Midbrain (tissue), 1 donor: ENCODE results near the gene GSTP1.

Experiments used
- DNase-seq: peaks from one replicate; lab custom pipeline; 2025; lab: John Stamatoyannopoulos, UW

The GSTP1 gene

DNA sequence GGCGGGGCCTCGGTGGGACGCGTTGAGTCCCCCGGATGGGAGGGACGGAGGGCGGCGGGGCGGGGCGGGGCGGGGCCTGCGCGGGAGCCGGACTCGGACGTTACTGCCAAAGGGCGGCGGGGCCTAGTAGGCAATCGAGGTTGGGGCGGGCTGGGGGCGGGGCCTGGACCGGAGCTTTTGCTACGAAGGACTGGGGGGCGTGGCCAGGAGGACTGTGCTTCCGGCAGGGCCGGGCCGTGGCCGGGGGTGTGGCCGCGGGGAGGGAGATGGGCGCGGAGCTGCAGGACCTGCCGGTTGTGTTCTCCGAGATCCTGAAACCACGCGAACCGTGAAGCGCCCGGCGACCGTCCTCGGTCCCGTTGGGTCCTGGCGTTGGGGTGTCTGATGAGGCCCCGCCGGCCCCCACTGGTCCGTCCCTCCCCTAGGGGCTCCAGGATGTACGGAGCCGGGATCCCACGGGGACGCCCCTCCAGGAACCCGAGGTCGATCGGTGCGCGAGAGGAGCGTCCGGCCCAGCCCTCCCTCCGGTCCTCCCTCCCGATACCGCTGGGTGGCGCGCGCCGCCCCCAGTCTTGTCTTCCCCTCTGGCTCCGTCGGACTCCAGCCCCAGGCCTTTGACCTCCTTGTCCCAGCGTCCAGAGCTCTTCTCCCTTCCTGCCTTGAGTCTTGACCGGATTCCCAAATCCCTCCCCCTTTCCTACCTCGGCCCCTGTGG, 46.8 kb downstream of the GSTP1 start:
- peak; percentile 97 for DNase-seq

DNA sequence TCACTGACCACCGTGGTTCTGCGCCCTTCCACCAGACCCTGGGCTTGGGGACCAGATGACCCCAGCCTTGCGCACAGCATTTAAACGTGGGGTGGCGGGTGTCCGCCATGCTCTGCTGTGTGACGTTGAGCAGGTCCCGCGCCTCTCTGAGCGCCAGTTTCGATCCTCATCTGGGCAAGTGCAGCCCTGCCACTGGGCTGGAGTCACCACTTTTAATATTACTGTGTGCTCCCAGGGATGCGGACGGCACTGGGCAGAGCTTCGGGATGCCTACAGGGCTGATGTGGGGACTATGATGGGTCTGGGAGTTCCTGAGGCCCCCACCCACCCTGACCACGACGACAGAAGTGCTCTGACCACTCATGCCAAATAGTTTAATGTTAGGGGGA, 47.3 kb downstream of the GSTP1 start:
- DNase-seq, result no peak

DNA sequence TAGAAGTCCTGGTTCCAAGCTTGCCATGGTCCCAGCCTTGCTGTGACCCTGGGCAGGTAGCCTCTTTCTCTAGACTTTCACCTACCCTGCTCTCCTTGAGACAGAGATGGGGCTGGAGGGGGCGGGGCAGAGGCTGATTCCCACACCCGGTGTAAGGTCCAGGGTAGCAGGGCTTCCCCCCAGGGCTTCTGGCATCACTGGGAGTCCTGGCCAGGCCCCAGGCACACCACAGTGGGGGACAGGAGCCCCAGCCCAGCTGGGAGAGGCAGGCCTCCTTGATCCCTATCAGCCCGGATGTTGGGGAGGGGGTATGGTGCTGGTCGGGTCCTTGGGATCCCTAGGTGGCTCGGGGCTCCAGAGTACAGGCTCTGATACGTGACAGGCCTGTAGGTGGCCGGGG, 47.8 kb downstream of the GSTP1 start:
- no peak for DNase-seq

DNA sequence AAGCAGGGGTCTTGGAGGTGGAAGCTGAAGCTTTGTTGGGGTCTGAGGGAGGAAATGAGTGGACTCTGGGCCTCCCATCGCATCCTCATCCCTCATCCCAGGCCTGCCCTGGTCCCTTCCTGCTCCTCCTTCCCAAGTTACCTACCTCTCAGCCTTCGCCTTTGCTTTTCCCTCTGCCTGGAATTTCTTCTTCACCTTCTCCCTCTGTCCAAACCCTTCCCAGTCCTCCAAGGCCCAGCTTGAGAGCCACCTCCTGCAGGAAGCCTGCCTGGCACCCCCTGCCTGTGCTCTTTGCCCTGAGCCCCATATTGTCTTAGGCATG, 48.2 kb downstream of the GSTP1 start:
- no peak for DNase-seq

DNA sequence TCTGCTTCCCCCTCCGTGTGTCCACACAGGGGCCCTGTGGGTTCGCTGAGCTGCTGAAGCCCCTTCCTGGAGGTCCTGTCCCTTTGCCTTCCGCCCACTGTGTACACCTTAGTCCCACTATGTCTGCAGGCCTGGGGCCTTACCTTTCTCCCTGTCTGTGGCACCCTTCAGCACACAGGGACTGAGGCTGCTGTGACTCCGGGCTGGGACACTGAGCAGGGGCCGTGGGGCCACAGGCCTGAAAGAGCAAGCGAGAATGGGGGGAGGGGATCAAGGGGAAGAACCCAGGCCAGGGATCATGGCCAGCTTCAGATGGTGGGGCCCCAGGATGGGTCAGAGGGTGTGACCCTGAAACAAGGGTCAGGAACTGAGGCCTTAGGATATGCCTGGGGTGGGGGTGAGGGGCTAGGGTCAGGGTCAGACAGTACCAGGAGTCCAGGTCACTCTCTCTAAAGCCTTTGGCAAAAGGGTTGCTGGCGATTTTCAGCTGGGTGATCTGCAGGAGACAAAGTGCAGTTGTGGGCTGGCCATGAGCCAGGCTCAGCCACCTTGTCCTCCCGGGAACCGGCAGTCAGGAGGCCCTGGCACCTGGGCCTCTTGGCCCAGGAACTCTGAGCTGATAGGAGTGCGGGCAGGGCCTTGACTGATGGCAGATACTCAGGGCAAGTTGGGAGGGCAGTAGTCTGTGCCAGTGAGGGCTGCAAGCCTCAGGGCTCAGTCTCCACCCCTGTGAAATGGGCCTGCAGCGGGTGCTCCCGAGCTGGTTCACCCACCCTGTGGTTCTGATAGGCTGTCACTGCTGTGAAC, 48.8 kb downstream of the GSTP1 start:
- no peak for DNase-seq

DNA sequence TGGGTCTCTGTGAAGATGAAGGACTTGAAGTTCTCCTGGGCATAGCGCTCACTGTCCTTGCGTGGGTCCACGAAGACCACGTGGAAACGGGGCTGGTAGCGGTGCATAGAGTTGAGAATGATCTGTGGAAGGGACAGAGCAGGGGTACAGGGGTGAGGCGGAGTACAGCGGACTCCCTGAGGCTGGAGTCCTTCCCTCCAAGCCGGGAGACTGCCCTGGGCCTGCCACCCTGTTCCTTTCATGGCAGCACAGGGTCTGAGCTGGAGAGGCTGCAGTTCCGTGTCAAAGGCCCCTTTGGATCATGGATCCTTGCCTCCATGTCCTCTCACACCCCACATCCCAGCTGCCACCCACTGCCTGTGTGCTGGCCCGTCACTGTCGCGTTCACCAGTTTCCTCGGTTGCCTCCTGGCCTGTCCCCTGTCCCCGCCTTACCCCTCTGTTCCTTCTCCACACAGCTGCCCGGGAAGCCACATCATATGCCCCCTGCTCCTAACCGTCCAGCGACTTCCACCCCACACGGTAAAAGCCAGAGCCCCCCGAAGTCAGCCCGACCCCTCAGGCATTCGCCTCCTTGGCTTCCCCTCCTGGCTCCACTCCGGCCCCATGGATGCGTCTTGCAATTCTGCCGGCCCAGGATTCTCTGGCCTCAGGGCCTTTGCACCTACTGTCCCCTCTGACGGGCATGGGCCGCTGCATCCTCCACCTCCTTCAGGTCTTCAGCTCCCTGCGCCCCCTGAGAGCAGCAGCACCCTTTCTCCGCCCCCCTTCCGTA, 49.6 kb downstream of the GSTP1 start:
- no peak for DNase-seq

DNA sequence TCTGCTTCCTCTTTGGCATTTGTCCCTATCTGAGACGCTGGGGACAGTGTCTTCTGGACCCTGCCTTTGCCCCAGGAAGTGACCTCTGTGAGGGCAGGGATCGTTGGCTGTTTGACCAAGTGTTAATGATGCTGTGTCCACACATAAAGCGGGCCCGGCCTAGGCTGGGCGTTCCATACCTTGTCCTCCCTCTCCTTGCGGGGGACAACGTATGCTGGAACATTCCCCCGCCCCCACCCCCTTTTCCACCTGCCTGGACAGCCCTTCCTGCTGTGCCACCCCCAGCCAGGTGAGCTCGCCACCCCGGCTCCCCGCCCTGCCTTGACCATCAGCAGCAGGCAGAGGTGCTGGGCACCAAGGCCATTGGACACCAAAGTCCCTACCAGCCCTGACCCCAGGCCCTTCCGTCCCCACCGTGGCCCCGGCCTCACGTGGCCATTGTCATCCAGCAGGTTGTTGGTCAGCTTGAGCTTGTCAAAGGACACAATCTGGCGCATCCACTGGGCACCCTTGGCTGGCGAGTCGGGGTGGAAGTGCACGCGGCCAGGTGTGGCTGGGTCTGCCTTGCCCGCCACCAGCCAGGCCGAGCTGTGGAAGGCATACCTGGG, 50.2 kb downstream of the GSTP1 start:
- DNase-seq, result no peak

DNA sequence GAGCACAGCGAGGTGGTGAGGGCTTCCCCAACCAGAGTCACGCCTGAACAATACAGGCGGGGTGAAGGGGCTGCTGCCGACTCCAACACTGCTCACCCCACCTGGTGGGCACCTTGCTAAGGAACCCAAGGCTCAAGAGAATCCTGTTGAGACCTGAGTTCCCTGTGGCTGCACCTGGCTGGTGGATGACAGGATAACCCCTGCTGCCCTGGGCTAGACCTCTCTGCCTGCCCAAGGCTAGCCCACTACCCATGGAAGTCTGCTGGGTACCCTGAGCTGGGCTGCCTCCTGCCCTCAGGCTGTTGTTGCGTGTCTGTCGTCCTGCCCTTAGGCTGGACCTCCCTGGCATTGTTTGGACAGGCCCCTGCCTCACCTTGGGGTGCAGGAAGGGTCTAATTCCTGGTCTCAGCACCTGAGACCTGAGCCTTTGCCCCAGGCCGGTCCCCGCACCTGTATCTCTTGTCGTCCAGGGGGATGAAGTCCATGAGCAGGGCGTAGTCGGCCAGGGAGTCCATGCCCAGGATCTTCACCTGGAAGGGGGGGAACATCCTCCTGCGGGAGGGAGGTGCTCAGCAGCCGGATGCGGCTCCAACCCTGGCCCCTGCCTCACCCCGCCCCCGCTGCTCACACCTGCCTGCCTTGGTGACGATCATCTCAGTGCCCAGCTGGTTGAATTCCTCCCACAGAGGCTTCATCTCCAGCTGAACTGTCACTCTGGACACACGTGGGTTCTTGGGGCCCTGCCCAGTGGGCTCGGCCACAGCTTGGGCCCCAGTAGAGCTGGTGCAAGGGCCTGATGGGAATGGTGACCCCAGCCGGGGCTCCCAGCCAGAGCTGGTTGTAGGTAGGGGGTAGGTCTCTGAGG, 51.0 kb downstream of the GSTP1 start:
- DNase-seq, result no peak

DNA sequence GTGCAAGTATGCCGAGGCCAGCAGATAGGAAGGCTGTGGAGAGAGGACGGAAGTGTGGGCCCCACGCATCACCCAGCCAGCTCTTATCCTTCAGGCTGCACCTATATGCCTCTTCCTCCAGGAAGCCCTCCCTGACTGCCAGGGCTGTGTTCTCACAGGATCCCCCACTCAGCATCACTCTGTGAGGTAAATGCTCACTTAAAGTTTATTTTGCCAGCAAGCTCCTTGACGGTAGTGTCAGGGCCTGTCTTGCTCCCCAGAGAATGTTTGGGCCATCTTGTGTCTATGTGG, 51.6 kb downstream of the GSTP1 start:
- DNase-seq, result no peak
